M059J (cell line): ENCODE data around the gene CYBB. TPM values are rescaled to one million over a fixed set of nuclear protein-coding genes. Genes with fewer than 3 reads are reported as not detected.
"Not testable (repeated sequence)": the region's sequence is repeated elsewhere in the genome, so short reads cannot be mapped to it uniquely, and the experiment has no call there.

Experiments used
- DNase-seq: peaks from one replicate; pipeline ENCODE4 v3.0.0-alpha.2; 2012; ENCODE audit warnings: low read depth
- total RNA-seq: library from RNA; depleted of rRNA; stranded (reverse); fragments of >200 nt; shearing (Covaris generic); gene quantifications from 2 replicates; pipeline ENCODE4 v1.2.3, GENCODE V29; 2014; rRNA removed

The CYBB gene
- total RNA-seq, result 0.07 TPM in 1 of 2 replicates, not detected in the other

DNA sequence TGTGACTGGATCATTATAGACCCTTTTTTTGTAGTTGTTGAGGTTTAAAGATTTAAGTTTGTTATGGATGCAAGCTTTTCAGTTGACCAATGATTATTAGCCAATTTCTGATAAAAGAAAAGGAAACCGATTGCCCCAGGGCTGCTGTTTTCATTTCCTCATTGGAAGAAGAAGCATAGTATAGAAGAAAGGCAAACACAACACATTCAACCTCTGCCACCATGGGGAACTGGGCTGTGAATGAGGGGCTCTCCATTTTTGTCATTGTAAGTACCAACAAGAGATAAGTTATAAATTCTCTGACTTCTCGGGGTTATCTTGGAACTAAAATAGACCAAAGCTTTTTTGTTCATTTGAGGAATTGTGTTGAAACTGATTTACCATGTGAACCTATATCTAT lies at the start of gene CYBB:
CYBB (plus strand) TSS at position 203 of the 400 bp plus-strand sequence; CDS start at position 222, 19 bp downstream.
- DNase-seq, result no peak

DNA sequence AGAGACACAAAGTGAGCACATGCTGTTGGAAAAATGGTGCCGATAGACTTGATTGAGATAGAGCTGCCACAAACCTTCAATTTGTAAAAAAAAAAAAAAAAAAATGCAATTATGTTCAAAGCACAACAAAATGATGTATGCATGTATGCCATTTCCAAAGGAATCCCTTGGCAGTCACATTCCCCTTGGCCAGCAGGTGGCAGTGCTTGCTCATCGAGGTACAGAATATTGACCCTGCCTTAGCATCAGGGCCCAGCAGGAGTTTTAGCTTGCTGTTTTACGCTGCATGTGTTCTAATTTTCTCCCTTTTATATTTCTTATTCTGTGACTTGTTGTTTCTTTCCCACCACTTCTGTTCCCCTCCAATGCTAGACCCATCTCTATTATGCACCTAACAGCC lies 34.5 kb upstream of the CYBB start:
- peak; percentile 68 for DNase-seq

DNA sequence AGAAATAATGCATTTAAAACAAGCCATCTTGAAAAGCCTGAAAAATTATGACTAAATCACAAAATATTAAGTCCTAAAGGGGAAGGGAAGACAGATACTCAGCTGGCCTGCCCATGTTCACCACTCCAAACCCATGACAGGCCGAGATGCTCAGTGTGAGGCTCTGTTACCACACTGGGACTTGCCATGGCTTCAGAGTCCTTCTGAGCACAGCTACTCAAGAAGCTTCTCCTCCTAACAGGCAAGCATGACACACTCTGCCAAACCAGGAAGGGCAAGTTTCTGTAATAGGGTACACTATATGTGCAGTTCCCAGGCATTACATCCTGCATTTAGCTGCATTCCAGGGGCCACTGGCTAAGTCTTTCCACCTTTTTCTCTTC lies 34.0 kb upstream of the CYBB start:
- DNase-seq, result peak; percentile 7

DNA sequence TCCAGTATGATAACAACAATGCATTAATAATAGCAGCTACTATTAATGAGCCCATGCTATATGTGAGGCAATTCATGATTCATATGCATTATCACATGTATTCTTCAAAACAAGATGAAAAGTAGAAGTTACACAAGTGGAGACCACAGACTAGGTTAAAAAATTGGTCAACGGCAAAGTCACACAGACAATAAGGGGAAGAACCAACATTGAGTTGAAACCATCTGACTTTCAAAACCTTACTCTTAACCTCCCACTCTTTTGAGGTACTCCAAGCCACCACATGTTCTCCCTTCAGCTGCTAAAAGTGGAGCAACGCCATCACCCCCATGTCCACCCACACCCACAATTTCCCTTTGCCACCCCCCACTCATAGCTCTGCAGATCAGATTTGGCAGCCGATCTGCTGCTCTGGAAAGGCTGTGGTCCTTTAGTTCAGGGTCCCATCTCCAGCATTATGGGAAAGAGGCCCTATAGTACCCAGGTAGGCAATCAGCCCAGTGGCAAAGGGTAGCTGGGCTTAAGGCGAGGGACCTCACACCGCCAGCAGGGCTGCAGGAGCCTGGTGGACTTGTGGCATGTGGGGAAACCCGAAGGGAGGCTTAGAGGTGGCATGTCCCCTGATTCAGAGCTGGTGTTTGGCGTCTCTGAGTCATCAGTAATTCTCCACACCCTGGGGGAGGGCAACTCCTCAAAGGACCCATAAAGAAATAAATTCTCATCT lies 33.5 kb upstream of the CYBB start:
- peak; percentile 87 for DNase-seq

DNA sequence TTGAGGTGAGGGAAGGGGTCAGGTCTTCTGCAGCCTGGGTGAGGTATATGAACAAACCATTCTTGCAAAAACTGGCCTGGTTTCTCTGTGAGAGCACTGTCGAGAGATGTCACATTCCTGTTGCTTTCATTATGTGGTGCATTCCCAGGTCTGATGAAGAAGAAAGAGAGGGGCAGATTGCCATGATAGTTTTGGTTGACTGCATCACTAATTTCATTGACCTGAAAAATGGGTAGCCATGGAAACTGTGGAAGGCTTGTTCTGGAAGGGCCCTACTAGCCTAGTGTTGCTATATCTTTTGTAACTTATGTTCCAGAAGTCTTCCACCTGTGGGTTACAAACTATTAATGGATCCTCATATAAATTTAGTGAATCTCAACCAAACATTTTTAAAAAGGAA lies 32.9 kb upstream of the CYBB start:
- no peak for DNase-seq

DNA sequence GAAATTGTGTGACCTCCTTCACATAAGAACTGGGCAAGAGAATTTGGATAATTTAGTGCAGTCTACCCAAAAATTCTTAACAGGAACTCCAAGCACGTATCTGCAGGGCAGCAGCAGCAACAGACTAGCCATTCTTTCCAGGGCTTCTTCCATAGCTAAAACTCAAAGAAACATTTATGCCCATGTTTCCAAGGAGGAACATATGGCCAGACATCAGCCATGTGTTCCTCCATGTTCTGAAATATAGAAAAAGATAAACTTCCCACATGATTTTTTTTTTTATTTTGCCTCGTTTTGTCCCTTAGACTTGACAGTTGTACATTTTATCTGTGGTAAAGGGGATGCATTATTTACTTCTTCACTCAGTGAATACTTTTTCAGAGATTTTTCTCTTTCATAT lies 27.6 kb upstream of the CYBB start:
- DNase-seq, result no peak

DNA sequence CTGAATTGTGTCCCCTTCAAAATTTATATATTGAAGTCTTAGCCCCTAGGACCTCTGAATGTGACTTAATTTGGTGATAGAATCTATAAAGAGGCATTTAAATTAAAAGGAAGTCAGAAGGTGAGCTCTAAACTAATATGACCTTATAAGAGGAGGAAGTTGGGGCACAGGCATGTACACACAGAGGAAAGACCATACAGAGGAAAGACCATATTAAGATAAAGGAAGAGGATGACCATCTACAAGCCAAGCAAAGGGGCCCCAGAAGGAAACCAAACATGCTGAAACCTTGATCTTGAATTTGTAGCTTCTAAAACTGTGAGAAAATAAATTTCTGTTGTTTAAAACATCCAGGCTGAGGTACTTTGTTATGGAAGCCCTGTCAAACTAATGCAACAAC lies 26.9 kb upstream of the CYBB start:
- no peak for DNase-seq

DNA sequence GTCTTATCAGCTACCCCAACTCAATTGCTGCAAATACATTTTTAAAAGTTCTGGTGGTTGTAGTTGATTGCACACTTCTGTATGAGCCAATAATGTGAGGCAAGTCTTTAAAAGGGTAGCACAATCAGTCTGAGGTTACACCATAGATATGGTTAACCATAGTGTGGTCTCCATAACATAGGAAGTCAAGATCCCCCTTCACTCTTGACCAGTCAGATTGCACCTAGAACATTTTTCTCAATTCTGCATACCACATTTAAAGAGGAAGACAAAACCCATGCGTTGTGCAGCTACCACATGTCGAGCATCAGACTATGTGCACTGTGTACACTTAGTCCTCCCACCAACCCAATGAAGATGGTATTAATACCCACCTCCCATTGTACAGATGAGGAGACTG lies 26.5 kb upstream of the CYBB start:
- no peak for DNase-seq

DNA sequence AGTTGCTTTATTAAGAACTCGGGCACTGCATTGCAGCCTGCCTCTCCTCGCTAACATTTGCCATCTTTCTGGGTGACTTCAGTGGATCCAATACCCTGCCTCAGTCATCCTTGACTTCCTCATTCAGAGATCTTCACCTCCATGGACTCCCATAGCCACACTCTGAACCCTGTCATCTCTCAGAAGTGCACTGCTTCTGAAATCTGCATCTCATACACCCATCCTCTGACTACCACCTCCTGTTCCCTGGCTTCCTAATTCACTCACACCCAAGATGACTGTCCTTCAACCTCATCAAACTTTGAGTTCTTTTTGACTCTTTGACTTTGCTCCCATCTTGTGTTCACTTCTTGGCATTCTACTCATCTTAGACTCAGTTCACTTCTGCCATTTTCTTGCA lies 25.3 kb upstream of the CYBB start:
- no peak for DNase-seq

DNA sequence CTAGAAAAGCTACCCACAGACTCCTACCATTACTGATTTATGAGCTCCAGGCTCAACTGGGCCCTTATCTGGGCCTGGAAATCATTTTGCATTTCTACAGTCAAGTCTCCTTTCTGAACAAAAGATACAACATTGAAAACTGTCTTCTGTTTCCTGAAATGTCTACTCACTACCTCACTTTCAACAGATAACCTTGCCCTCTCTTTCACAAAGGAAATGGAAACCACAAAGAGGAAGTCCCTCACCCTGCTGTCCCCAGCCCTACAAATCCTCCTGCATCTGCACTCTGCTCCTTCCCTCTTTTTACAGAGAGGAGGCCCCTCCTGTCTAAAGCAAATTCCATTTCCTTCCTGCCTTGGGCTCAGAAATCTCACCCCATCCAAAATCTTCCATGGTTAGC lies 24.8 kb upstream of the CYBB start:
- no peak for DNase-seq

DNA sequence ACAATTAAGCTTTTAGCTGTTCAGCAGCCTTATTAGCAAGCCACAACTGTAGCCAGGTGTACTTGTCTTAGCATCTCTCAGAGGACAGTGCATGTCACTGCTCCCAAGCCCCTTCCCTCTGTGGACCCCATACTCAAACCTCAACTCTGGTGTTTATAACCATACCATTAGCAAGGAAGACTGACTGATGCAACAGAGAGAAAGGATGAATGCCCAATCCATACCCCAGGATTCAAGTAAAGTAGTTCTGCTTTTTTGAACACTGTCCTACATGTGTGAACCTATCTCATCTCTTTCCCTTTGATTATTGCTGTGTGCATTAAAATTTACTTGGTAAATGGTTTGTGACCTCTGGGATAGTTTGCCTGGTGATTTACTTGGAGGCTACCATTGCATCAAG lies 22.8 kb upstream of the CYBB start:
- no peak for DNase-seq

DNA sequence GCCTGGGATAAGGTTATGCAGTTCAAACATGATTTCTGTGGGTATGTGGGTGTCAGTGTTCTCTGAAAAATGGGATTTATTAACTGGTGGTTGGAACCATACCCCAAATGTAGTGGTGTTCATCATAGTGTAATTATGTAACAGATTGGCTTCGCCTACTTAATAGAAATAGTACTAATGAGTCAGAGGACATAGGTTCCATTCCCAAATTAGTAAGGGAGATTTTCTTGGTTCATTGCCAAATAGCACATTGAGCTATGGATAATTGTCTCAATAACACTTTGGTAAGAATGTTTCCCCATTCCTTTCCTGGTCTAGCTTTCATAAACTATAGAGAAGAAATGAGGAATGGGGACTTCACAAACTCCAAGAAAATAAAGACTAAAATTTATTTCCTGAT lies 20.5 kb upstream of the CYBB start:
- no peak for DNase-seq

DNA sequence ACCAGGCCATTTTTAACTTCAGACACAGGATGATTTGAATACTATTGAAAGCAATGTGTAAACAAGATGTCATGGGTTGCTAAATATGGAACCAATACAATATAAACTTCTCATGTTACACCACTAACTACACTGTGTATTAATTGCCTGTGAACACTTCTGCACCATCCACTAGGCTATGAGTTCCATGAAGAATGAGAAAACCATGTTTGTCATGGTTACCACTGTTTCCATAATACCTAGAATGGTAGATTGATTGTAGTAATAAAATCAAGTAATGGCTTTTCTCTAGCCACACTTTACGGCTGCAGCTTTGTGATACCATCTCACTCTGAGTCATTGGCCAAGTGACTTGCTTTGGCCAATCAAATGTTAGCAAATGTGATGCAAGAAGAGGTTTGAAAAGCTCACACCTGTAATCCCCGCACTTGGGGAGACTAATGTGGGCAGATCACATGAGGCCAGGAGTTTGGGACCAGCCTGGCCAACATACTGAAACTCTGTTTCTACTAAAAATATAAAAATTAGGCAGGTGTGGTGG lies 19.9 kb upstream of the CYBB start:
- peak; percentile 8 for DNase-seq

DNA sequence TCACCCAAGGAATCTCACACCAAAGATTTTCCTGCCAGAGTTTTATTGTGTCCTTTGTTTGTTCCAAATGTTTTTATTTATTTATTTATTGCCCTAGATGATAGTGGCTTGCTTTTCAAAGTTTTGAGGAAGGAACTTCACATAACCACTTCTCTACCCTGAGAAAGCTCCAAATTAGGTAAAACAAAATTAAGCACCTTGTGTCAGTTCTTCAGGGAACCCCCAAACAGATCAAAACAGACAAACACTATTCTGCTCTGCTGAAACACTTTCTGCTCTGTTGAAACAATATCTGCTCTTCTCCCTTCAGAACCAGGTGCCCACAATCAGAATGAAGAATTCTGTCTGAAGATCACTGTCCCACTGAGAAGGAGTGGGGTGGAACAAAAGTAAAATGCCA lies 16.5 kb upstream of the CYBB start:
- no peak for DNase-seq

DNA sequence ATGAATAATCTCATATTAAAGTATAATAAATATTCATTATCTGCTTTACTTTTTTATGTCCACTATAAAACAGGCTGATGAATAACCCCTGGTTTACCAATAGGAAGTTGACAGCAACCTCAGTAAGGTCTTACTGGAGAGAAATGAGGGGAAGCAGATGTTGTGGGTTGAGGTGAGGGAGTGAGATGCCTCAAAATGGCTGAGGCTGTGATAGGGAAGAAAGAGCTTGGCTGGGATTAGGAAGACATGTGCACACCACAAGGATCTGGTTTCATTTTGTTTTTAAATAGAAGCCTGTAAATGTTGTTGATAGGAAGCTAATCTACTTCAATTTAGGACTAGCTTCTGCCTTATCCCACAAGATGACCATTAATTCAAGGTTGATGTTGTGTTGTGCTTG lies 14.4 kb upstream of the CYBB start:
- DNase-seq, result no peak

DNA sequence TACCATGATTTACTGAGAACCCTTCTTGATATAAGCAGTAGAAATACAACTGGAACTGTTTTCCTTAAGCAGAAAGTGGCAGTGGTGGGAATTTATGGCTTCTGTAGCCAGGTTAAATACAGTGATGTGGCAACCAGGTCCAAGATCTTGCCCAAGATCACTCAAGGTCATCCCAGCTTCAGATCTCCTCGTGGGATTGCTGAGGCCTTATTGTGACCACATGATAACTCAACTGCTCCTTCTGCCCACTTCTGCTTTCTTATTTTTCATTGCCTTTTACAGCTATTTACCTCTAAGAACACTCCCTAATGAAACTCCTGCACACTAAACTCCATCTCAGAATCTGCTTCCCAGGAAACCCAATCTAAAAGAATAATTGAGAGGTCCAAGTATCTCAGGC lies 12.4 kb upstream of the CYBB start:
- no peak for DNase-seq

DNA sequence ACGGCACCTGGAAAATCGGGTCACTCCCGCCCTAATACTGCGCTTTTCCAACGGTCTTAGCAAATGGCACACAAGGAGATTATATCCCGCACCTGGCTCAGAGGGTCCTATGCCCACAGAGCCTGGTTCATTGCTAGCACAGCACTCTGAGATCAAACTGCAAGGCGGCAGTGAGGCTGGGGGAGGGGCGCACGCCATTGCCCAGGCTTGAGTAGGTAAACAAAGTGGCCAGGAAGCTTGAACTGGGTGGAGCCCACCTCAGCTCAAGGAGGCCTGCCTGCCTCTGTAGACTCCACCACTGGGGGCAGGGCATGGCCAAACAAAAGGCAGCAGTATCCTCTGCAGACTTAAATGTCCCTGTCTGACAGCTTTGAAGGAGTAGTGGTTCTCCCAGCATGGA lies 11.0 kb upstream of the CYBB start:
- DNase-seq, result not testable (repeated sequence)

DNA sequence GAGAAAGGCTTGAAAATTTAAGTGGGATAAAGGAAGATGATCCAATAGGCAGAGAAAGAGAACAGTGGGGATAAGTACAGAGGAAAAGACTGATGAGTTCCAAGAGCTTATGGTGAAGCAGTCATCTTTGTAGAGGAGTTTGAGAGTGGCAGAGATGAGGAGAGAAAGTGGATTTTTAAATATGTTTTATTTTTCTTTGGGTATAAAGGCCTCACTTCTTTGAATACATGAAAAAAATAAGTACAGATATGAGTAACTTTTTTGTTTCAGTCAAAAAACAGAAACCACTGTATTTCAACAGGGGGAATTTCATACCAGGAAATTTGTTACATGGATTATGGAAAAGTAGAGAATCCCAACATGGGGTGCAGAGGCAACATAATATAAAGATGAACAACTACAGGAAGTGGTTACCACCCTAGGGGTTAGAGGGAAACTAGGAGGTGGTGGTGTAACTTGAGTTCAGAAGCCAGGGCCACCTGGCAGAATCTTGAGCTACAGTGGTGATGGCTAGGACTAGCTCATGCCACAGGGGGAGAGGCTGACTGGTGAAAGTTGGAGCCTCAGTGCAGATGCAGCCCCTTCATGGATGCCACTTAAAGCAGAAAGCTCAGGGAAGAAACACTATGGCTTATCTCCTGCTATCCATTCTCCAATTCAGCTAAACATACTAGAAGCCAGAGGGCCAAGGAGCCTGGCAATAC lies 3.4 kb upstream of the CYBB start:
- no peak for DNase-seq

DNA sequence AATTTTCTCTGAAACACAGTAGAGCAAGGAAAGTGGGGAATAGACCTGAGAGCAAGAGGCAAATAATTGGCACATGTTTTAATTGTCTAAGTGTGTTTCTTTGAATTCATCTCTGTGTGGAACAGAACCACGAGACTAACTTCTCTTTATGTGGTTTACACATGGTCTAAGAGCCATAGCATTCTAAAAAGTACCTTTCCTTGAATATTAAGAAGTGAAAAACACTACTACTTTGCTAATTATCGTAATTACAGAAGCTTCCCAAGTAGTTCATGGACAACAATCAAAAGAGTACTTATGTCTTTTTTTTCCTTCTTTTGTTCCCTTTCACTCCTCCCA lies 2.9 kb upstream of the CYBB start:
- DNase-seq, result no peak

DNA sequence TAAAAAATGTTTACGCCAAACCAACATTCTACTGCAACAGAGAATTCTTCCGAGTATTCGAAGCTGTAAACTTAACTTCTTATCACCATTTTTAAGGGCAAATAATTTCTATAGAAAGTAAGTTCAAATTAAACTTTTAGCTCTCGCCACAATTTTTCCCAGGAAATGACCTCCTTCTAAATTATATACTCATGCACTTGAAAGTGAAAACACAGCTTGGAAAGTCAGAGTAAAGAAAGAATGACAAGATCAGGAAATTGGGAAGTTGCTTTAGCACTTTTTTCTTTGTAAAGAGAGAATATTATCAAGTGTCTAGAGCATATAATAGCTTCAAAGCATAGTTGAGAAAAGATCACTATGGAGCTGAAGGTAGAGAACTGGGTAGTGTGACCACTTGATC lies 1.2 kb downstream of the CYBB start:
- no peak for DNase-seq

DNA sequence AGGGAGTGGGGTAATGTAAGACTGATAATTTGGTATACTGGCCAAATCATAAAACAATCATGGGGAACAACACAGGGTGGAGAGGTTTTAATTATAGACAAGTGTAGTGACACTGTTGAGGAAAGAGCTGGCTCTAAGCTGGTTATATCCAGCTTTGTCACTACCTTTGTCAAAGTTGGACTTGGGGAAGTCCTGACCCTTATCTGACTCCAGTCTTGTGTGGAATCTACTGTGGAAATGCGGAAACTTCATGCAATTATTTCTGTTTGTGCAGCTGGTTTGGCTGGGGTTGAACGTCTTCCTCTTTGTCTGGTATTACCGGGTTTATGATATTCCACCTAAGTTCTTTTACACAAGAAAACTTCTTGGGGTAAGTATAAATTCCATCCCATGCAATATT lies 2.0 kb downstream of the CYBB start:
- no peak for DNase-seq

DNA sequence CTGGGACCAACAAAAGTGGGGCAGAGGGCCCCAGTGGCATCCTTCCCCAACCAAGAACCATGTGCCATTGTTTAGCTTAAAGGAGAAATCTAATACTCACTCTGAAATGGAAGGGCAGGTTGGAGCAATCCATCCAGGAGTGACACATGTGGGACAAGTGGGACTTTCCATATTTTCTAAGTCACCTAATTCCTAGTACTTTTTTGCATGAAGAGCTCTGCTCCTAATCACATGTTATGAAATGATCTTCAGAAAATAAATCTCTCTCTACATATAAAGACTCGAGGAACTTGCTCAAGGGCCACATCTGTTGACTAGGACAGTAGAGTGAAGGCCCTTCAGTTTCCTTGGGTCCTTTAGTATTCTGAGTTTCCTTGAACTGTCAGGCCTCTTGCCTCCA lies 2.5 kb downstream of the CYBB start:
- no peak for DNase-seq

DNA sequence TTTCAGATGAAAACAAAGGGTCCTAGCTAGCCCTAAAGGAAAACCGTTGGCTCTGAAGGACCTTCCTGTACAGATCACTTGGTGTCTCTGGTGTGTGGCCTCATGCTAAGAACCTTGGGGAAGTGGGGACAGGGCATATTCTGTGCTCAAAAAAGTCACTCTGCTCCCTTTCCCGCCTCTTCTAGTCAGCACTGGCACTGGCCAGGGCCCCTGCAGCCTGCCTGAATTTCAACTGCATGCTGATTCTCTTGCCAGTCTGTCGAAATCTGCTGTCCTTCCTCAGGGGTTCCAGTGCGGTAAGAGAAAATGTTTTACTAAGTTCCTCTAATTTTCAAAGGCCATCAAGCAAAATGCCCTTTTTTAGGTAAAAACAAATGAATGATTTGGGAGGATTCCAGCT lies 3.4 kb downstream of the CYBB start:
- no peak for DNase-seq

DNA sequence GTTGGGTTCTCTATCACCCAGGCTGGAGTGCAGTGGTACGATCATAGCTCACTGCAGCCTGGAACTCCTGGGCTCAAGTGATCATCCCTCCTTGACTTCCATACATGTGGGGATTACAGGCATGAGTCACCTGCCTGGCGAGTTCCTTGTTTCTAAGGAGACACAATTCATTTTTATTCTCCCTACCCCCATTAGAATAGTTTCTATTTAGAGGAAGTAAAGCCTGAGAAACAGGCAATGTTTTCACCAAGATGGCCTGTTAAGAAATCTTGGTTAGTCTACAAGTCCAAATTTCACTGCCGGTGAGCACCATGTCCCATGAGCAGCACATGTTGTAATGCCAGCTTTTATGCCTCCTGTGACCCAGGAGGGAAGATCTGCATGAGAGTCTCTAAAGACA lies 5.7 kb downstream of the CYBB start:
- DNase-seq, result peak; percentile 67
